PFSK-1 (cell line): ENCODE results near the gene TUBAL3.

Experiments
- POLR2AphosphoS5 ChIP-seq: IDR thresholded peaks from 2 replicates; pipeline ENCODE4 v1.6.1; 2012; ENCODE audit warnings: low read depth, mild to moderate bottlenecking, control low read depth, low read length, moderate library complexity
- TAF1 ChIP-seq: IDR thresholded peaks from 2 replicates; pipeline ENCODE4 v1.6.1; 2012; ENCODE audit warnings: low read length, control low read depth, borderline replicate concordance; ENCODE audit not compliant: insufficient read depth
- TF ChIP-seq, protein P1 (sequence below), 2 experiments: IDR thresholded peaks; 2 replicates each; pipeline versions ENCODE4 v1.6.1 to v1.8.0; 2011 to 2012; ENCODE audit warnings: low read depth in 2 of 2, low read length in 2 of 2, control low read depth in 1 of 2, inconsistent platforms in 1 of 2, mild to moderate bottlenecking in 1 of 2, moderate library complexity in 1 of 2; ENCODE audit not compliant: insufficient read depth in 1 of 2

GRCh38 chr10:5387169-5387568, 17.5 kb downstream of the TUBAL3 start:
- TF ChIP-seq TAF1 (no peak), POLR2AphosphoS5 (no peak)
- TF ChIP-seq, protein P1, sequence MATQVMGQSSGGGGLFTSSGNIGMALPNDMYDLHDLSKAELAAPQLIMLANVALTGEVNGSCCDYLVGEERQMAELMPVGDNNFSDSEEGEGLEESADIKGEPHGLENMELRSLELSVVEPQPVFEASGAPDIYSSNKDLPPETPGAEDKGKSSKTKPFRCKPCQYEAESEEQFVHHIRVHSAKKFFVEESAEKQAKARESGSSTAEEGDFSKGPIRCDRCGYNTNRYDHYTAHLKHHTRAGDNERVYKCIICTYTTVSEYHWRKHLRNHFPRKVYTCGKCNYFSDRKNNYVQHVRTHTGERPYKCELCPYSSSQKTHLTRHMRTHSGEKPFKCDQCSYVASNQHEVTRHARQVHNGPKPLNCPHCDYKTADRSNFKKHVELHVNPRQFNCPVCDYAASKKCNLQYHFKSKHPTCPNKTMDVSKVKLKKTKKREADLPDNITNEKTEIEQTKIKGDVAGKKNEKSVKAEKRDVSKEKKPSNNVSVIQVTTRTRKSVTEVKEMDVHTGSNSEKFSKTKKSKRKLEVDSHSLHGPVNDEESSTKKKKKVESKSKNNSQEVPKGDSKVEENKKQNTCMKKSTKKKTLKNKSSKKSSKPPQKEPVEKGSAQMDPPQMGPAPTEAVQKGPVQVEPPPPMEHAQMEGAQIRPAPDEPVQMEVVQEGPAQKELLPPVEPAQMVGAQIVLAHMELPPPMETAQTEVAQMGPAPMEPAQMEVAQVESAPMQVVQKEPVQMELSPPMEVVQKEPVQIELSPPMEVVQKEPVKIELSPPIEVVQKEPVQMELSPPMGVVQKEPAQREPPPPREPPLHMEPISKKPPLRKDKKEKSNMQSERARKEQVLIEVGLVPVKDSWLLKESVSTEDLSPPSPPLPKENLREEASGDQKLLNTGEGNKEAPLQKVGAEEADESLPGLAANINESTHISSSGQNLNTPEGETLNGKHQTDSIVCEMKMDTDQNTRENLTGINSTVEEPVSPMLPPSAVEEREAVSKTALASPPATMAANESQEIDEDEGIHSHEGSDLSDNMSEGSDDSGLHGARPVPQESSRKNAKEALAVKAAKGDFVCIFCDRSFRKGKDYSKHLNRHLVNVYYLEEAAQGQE (IDR thresholded peaks at IDR 0.05; ENCODE audit: insufficient read depth in 1 of 2, low read depth in 2 of 2, low read length in 2 of 2): no peak
